ENCODE measurements around the gene MIPOL1.

The MIPOL1 gene

DNA sequence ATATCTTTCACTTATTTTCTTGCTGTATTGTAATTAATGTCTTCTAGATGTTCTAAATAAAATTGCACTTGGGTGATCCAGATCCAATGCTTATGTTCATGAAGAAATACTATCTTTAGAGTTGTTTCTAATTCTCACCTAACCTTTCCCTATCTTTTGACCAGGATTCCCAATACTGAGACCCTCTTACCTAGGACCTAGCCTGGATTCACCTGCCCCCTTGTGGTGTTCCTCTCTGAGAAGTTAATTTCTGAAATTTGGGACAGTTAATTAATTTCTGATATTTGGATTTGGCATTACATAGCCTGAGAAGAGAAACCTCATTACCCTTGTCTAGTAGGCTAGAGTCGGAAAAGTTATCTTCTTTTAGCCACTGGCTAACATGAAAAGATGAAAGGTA, 367.8 kb downstream of the MIPOL1 start:
- Mint-ChIP-seq H3K4me1 (no peaks in the 10 kb centered on the region), H3K4me3 (no peak overlapping the region), H3K9me3 (no peaks in the 10 kb centered on the region), H3K27me3 (no peaks in the 10 kb centered on the region), H3K27ac (no peak overlapping the region), H3K36me3 (no peaks in the 10 kb centered on the region)
- no peak for ATAC-seq

DNA sequence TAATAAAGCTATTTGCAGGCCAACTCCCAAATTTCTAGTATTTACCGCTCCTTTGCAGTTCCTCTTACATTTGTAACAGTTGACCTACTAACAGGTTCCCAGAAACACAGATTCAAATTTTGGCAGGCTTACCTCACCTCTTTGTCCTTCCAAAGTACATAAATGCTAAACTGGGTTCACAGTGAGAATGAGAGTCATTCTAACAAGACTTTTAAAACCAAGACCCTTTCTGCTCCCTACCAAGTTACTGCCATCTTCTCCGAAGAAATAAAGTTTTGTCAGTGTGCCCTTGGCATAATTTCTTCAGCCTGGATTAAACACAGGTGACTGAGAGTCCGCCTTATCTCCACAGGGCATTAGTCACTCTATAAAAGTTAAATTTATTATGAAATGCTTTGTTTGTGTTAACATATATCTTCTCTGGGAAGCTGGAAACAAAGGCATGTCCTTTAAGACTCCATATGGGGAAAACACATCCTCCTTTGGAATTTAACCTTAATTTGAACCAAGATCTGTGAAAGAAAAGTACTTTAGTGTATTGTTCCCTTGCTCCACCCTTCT, 369.2 kb downstream of the MIPOL1 start:
- Mint-ChIP-seq H3K4me1 (no peaks in the 10 kb centered on the region), H3K27me3 (no peaks in the 10 kb centered on the region), H3K27ac (no peak overlapping the region), H3K9me3 (no peaks in the 10 kb centered on the region), H3K36me3 (no peaks in the 10 kb centered on the region), H3K4me3 (no peak overlapping the region)
- ATAC-seq, result no peak

DNA sequence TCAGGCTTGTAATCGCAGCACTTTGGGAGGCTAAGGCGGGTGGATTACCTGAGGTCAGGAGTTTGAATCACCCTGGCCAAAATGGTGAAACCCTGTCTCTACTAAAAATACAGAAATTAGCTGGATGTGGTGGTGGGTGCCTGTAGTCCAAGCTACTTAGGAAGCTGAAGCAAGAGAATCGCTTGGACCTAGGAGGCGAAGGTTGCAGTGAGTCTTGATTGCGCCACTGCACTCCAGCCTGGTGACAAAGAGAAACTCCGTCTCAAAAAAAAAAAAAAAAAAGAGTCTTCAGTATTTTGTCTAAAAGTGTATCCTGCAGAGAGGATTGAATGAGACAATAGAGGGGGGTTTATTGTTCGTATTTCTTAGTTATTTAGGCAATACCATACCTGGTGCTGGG, 372.0 kb downstream of the MIPOL1 start:
- no peak for ATAC-seq
- no peaks in the 10 kb centered on the region for H3K36me3 Mint-ChIP-seq
- H3K4me3 Mint-ChIP-seq, result no peak overlapping the region
- H3K9me3 Mint-ChIP-seq, result peaks cover 3% of the 10 kb centered on the region
- no peaks in the 10 kb centered on the region for H3K4me1 Mint-ChIP-seq
- no peaks in the 10 kb centered on the region for H3K27me3 Mint-ChIP-seq
- no peak overlapping the region for H3K27ac Mint-ChIP-seq

DNA sequence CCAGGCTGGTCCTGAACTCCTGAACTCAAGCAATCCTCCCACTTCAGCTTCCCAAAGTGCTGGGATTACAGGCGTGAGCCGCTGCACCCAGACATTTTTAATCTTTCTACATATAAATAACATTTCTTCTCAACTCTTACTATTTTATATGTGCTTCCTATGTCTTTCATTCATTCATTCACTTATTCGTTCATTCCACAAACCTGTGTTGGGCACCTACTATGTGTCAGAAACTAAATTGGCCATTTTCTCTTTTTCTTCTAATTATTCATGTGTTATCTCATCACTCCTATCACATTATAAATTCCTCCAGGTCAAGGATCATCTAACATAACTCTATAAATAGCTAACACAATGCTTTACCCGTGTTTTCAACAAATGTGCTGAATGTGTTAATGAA, 373.7 kb downstream of the MIPOL1 start:
- Mint-ChIP-seq H3K27me3 (no peaks in the 10 kb centered on the region), H3K36me3 (no peaks in the 10 kb centered on the region), H3K4me3 (no peak overlapping the region), H3K4me1 (no peaks in the 10 kb centered on the region), H3K27ac (no peak overlapping the region), H3K9me3 (peaks cover 3% of the 10 kb centered on the region)
- ATAC-seq, result no peak

DNA sequence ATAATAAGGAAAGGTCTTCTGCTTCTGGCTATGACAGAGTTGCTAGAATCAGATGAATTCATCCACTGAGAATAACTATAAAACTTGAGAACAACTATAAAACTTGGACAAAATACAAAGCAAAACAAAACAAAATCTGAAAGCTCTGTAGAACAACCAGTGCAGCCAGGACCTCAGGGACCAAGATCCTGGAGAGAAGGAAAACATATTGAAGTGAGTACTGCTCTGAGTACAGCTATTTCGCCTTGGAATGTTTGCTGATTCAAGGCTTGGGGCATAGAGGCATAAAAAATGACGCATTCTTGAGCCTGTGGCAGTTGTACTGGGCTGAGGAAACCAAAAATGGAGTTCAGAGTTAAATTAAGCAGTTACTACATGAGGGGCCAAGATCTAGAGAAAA, 375.6 kb downstream of the MIPOL1 start:
- Mint-ChIP-seq H3K36me3 (no peaks in the 10 kb centered on the region), H3K27me3 (no peaks in the 10 kb centered on the region), H3K27ac (no peak overlapping the region), H3K4me1 (no peaks in the 10 kb centered on the region), H3K9me3 (peaks cover 5% of the 10 kb centered on the region), H3K4me3 (no peak overlapping the region)
- no peak for ATAC-seq

DNA sequence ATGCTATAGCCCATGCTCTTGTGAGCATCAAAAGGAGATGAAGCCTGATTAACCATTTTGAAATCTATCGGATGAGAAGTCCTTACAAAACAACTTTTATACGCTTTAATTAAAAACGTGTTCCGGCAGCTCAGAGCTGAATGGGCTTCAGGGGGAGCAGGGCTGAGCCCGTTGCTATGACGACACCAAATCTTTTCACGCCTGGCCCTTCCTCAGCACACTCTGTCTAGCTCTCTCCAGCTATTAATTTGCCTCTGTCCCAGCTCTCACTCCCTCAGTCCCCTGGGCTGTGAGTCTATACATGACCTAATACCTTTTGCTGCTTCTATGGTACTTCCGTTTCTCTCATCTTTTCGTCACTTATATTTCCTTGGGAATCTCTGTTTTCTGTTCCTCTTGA, 381.5 kb downstream of the MIPOL1 start:
- peaks cover 3% of the 10 kb centered on the region for H3K9me3 Mint-ChIP-seq
- H3K4me3 Mint-ChIP-seq, result no peak overlapping the region
- no peak overlapping the region for H3K27ac Mint-ChIP-seq
- ATAC-seq, result no peak
- H3K27me3 Mint-ChIP-seq, result no peaks in the 10 kb centered on the region
- H3K36me3 Mint-ChIP-seq, result no peaks in the 10 kb centered on the region
- H3K4me1 Mint-ChIP-seq, result no peaks in the 10 kb centered on the region

DNA sequence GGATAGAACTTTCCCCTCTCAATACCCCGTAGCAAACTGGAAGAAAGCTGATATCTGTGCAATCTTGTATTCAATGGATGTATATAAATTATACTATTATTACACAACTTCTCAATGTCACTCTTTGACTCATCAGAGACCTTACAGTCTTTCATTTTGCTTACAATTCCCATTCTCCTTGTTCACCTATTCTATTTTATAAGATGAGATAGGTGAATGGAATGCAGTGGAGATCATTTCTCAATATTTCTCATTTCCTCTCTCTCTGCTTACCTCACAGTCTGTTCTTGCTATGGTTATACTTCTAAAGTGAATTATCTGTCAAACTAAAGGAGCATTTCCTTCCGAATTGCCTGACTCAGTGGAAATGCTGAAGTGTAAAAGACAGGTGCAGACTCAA, 382.4 kb downstream of the MIPOL1 start:
- H3K4me3 Mint-ChIP-seq, result no peak overlapping the region
- no peak overlapping the region for H3K27ac Mint-ChIP-seq
- ATAC-seq, result no peak
- H3K4me1 Mint-ChIP-seq, result no peaks in the 10 kb centered on the region
- H3K27me3 Mint-ChIP-seq, result peaks cover 2% of the 10 kb centered on the region
- no peaks in the 10 kb centered on the region for H3K36me3 Mint-ChIP-seq
- H3K9me3 Mint-ChIP-seq, result peaks cover 2% of the 10 kb centered on the region

DNA sequence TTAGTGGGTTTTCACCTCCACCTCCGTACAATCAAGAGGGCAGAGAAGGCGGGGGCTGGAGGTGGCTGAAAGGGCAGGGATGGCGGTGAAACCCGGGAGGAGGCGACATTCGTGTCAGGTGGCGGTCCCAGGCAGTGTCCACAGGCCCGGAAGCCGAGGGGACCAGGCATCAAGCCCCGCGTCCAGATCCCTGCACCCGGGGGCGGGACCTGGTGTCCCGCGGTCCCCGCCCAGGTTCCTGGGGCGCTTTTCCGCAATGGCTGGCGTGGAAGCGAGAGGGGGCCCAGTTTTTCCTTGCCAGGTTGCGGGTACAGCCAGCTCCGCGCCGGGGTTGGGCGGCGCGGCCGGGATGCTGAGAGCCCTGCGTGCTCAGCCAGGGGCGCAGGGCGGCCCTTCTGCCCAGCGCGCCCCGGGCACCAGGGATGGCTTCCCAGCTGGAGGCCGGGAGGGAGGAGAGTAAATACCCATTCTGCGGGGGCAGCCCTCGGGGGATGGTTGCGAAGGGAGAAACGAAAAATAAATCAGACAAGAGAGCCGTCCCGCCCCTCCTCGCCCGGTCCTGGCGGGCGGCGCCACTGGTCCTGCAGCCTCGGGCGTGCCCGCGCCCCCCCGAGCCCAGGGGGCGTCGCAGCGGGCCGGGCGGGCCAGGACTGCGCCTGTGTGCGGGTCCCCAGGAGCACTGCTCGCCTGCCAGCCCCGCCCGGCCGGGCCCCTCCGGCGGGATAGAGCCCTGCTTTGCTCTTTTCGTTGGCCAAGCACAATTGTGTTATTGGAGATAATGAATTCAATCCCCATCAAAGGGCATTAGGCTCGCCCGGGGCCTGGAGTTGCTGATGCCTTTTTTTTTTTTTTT, 385.8 kb downstream of the MIPOL1 start:
- ATAC-seq, result no peak
- Mint-ChIP-seq H3K4me3 (no peak overlapping the region), H3K27me3 (peaks cover 18% of the 10 kb centered on the region), H3K9me3 (no peaks in the 10 kb centered on the region), H3K27ac (no peak overlapping the region), H3K36me3 (no peaks in the 10 kb centered on the region), H3K4me1 (no peaks in the 10 kb centered on the region)

DNA sequence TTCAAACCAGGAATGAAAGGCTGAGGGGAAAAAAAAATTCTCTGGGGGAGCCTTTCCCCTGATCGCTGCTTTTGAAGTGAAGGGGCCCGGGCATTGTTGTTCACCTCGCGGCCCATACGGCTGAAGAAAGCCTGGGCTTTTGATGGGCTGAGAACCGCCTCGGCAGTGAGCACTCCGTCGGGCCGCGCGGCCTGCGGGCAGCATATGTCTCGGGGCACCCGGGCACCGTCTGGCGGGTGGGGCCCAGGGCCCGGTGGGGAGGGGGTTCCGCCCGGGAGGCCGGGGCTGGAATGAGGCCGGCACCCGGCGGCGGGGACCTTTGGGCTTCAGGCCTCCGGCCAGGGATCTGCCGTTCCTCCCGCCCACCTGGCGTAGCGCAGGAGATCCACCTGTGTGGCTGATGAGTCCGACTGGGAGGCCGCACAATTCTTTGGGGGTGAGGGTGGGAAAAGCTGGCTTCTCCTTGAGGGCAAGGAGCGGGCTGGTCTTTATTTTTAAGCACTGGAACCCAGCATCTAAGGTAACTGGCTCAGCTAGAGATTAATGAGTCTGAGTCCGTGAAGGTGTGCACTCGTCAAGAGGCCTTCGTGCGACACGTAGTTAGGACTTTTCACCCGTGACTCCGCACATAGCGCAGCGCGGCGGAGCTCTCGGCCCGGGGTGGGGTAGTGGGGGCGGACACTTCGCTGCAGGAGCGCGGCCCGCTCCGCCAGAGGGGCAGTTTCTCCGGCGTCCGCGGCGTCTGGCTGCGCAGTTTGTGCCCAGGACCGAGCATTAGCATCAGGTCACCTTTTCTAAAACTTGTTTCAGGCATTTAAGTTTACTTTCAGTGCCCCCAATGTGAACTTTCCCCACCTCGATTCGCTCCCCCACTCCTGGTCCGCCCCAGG, 386.7 kb downstream of the MIPOL1 start:
- H3K4me3 Mint-ChIP-seq, result no peak overlapping the region
- ATAC-seq, result no peak
- H3K4me1 Mint-ChIP-seq, result no peaks in the 10 kb centered on the region
- H3K36me3 Mint-ChIP-seq, result no peaks in the 10 kb centered on the region
- peaks cover 27% of the 10 kb centered on the region for H3K27me3 Mint-ChIP-seq
- H3K27ac Mint-ChIP-seq, result no peak overlapping the region
- no peaks in the 10 kb centered on the region for H3K9me3 Mint-ChIP-seq

DNA sequence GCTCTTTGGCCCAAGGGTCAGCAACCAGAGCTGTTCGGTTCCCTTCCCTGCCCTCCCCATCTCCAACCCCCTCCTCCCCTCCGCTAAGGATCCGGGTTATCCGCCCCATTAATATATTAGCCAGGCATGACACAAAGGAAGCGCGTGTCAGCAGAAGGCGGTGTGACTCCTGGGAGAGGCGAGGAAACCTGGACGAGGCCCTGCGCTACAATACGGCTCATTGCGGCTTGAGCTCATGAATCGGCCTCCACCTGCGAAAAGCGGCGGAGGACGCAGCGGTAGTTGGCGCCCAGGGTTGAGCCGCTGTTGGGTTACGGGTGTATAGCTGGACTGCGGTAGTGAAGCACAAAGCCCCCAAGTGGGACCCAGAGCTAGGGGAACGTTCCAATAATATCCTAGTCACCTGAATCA, 387.4 kb downstream of the MIPOL1 start:
- no peaks in the 10 kb centered on the region for H3K9me3 Mint-ChIP-seq
- H3K27ac Mint-ChIP-seq, result no peak overlapping the region
- no peak for ATAC-seq
- peaks cover 31% of the 10 kb centered on the region for H3K27me3 Mint-ChIP-seq
- H3K36me3 Mint-ChIP-seq, result no peaks in the 10 kb centered on the region
- no peak overlapping the region for H3K4me3 Mint-ChIP-seq
- H3K4me1 Mint-ChIP-seq, result no peaks in the 10 kb centered on the region

DNA sequence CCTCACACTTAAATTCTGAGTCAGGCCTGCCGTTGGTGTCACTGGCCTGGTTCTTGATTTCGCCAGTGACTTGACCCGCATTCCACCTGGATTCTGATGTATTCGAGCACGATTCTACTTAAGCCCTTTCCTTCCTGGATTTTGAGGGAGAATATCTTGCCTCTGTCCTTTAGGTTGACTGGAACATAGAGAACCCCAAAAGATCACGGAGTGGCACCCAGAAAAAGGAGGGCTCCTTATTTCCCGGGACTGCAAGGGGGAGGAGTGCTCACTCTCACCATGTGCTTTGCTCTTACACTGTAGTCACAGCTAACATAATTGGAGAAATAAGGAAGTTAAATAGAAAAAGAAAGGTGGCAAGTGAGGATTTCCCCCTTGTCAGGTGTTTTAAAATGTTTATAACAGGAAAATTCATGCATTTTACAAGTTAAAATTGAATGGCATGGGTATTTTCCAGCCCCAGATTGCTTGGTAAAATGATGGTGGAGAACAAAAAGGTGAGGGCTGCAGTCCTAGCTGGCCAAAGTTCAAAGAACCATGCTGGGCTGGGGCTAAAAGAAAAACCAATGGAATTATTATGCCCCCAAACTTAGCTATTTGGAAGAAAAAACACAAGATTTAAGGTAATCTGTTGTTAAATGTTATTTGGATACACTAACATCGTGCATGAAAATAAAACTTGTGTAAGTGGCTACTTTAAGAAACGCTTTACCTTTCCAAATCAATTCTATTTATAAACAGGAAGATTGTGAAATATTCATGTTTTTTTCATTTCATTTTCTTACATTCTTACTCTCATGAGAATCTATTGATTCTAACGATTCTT, 388.4 kb downstream of the MIPOL1 start:
- Mint-ChIP-seq H3K27me3 (peaks cover 39% of the 10 kb centered on the region), H3K27ac (no peak overlapping the region), H3K4me3 (no peak overlapping the region), H3K36me3 (no peaks in the 10 kb centered on the region), H3K4me1 (no peaks in the 10 kb centered on the region), H3K9me3 (no peaks in the 10 kb centered on the region)
- no peak for ATAC-seq

DNA sequence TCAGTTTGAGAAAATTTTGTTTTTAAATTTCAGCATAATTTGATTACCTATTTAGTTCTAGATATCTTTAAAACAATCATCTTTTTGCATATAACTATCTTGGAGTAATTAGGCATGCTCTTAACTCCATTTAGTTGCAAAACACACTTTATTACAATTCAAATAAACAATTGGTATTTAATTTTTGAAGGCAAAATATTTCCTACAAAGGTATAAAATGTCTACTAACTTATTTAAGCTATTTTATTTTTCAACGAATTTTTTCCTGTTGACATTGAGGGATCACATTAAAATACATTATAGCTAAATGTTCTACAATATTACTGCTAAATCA, 389.0 kb downstream of the MIPOL1 start:
- ATAC-seq, result no peak
- Mint-ChIP-seq H3K4me3 (no peak overlapping the region), H3K9me3 (no peaks in the 10 kb centered on the region), H3K4me1 (no peaks in the 10 kb centered on the region), H3K27me3 (peaks cover 45% of the 10 kb centered on the region), H3K36me3 (no peaks in the 10 kb centered on the region), H3K27ac (no peak overlapping the region)

DNA sequence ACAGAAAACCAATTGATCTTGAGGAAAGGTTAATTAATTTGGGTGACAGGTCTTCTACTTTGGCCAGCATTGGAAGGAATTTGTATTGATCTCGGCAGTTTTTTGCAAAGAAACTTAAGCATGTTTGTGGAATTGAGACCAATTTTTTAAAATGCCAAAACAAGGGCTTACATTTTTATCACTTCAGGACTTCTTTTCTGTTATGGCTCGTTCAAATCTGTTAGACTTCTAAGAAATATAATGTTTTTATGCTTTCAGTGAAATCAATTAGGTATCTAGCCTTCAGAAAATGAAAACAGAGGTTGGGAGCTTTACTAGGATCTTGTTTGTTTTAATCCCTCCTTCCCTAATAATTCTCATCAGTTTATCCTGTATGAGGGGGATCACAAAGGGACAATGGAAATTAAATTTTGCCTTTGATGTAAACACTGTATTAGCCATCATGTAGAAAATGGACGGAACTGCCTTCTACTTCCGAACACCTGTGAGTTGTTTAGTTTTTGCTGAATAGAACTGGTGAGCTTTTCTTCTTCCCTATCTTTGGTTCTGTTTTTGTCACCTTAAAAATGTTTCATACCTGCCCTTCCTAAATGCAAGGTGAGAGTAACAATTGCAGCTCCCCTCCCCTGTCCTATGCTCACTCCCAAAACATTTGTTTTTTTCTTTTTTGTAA, 389.5 kb downstream of the MIPOL1 start:
- Mint-ChIP-seq H3K36me3 (no peaks in the 10 kb centered on the region), H3K9me3 (no peaks in the 10 kb centered on the region), H3K4me3 (no peak overlapping the region), H3K27ac (no peak overlapping the region), H3K27me3 (peaks cover 50% of the 10 kb centered on the region), H3K4me1 (no peaks in the 10 kb centered on the region)
- ATAC-seq, result no peak

DNA sequence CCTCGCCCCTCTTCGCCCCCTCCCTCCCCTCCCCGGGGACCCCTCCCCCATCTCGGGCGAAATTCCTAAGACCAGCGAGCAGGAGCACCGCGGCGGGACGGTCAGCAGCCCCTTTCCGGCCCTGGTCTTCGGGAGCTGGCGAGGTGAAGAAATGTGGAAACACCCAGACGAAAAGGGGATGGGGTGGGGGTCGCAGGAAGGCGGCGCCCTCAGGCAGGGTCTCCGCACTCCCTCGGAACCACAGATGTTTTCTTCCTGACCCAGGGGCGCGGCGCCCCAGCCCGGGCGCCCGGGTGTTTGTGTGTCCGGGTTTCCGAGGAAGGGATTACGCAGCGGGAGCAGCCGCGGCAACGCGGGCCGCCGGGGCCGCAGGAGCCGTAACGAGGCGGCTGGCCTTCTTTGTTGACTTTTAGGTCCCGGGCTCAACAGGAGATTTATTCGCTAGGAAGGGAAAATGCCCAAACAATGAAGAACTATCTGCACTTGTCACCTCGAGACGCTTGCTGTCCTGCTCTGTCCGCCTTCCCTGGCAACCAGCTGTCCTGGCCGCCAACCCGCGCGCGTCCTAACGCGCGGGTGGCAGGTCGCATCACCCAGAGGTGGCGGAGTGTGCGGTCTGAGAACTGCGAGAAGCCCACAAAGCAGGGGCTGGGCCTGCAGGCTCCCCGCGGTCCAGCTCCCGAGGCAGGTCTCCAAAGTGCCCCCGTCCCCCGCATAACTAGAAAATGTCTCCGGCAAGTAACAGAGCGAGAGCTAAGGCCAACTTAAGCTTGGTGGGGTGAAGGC, 390.3 kb downstream of the MIPOL1 start:
- H3K9me3 Mint-ChIP-seq, result no peaks in the 10 kb centered on the region
- no peak for ATAC-seq
- no peaks in the 10 kb centered on the region for H3K4me1 Mint-ChIP-seq
- H3K27me3 Mint-ChIP-seq, result peaks cover 58% of the 10 kb centered on the region
- H3K27ac Mint-ChIP-seq, result no peak overlapping the region
- no peak overlapping the region for H3K4me3 Mint-ChIP-seq
- no peaks in the 10 kb centered on the region for H3K36me3 Mint-ChIP-seq

Data from stimulated activated memory B cell treated with anti-CD40 and anti-IgM and Interleukin-4, amounts not matched to agents 10 μg/mL and 1 μg/mL and 100 μg/mL, for 72 hours (primary cell).